ENCODE data around the gene SORCS2.
"Not testable (repeated sequence)": the region's sequence is repeated elsewhere in the genome, so short reads cannot be mapped to it uniquely, and the experiment has no call there.

Gene SORCS2

DNA sequence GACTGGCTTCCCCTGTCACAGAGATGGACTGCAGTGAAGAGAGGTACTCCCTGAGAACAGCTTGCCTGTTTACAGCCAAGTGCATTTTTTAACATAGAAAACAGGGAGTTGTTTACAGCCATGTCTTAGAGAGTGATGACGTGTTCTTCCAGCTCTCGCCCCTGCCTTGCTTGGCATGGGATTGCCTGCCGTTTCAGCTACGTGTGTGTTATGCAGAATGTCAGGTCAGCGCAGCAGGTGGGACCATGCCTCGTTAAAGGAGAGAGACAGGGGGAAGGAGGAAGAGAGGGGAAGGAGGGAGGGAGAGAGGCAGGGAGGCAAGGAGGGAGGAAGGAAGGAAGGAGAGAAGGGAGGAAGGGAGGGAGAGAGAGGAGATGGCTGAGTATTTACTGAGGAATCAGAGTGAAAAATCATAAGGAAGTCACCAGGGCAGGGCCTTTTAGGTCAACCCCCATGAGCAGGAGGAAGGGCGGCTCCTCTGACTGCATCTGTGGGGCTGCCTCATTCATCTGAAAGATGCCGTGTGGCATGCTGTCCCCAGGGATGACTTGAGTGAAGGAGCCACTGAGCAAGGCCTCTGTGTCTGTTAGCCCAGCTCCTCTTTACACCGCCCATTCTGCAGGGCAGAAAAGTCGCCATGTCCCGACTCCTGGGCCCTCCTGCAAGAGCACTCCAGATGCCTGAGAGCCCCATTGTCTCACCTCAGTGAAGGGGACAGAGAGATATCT lies 382.1 kb downstream of the SORCS2 start:
- no peak for DNase-seq

DNA sequence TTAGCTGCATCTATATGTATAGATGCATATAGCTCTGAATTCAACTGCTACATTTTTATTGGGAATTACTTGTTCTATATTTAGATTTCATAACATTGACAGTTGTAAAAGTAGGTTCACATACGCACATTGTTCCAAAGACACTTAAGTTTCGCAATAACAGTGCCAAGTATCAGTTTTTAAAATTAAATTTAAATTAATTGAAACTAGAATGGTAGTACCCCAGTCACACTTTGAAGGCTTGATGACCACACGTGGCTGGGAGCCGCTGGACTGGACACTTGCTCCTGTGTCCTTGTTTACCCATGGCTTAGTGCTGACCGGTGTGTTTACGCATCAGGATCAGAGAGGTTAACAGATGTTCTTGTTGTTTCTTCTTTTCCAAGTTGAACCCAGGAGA lies 383.1 kb downstream of the SORCS2 start:
- no peak for DNase-seq

DNA sequence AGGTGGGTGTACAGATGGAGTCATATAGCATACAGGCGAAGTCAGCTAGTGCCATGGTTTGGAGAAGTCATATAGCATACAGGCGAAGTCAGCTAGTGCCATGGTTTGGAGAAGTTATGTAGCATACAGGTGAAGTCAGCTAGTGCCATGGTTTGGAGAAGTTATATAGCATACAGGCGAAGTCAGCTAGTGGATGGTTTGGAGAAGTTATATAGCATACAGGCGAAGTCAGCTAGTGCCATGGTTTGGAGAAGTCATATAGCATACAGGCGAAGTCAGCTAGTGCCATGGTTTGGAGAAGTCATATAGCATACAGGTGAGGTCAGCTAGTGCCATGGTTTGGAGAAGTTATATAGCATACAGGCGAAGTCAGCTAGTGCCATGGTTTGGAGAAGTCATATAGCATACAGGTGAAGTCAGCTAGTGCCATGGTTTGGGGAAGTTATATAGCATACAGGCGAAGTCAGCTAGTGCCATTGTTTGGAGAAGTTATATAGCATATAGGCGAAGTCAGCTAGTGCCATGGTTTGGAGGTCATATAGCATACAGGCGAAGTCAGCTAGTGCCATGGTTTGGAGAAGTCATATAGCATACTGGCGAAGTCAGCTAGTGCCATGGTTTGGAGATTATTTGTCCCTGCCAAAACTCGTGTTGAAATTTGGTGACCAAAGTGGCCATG lies 385.2 kb downstream of the SORCS2 start:
- DNase-seq, result not testable (repeated sequence)

DNA sequence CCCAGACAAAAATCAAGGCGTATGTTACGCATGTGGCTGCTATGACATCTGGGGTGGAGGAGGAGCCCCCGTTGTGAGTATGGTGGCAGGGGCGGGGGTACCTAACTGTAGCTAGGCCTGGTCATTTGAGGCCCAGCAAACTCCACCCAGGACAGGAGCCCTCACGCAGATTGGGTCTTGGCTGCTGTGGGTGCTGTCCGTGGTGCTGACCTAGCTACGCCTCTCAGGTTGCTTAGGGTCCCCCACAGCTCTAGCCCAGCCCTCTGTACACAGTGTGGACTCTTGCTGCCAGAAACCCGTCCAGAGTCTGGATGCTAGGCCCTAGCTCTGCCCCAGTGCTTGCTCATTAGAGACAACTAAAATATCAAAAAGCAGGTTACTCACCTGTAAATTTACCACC lies 389.1 kb downstream of the SORCS2 start:
- peak; percentile 26 for DNase-seq

DNA sequence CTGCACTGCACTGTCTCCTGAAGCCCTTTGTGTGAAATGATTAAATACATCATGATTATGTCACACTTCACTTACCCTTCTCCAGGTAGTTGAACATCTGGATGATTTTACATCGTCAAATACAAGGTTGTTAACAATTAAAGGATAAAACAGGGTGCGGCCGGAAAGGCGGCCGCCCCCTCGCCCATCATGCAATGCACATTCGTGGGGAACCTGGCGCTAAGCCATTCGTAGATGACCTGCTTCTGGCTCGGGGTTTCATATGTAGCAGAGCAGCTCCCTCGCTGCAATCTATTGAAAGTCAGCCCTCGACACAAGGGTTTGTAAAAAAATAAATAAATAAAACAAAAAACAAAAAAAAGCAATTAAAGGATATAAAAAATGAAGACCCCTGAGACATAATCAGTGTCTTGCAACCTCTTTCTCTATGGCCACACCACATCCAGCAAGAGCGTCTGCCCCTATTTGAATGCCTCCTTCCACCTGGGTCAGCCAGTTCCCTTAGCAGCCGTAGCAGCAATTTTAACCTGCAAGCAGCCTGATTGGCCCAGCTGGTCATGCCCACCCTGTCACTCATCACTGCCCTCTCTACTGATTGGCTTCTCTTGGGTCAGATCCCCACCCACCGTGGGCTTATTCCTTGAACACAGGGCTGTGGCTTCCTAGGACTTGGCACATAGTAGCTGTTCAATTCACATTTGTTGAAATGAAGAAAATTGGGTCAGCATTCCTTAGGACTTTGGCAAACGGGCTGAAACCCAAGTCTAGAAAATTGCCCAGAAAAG lies 390.2 kb downstream of the SORCS2 start:
- no peak for DNase-seq

DNA sequence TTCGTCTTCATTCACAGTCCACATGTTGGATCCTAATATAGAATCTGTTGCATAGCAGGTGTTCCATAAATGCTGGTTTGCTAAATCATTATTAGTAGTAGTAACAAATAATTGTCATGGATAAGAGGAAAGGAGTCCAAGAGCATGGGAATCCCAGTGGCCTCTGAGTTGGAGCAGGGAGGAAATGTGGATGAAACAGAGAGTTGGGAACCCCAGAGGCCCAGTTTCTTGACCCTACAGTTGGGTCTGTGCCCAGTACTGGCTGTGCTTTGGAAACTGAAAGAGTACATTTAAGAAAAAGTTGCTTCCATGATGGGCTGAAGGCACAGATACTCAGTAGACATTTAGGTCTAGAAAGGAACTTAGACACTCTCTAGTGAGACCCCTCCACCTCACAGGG lies 391.8 kb downstream of the SORCS2 start:
- DNase-seq, result no peak

DNA sequence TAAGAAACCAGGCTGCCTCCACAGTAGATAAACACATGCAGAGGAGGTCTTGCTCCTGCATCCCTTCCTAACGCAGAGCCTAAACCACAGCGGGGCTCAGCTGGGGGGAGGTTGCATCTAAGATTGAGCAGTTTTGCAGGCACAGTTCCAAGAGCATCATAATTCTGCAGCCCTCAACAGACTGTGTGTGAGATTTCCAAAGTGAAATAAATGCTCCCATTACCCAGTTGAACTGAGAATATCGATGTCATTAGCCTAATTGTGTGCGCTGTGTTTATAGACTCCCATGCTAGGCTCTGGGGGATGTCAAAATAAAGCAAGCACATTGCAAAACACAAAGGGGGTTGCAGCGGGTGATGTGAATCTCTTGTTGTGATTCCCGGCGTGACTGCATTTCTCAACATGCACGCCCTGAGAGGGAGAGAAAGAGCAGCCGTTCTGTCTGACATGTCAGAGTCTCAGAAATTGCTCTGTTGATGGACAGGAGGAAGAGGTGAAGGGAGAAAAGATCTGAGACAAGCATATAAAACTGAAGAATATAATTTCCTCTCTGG lies 392.3 kb downstream of the SORCS2 start:
- no peak for DNase-seq

DNA sequence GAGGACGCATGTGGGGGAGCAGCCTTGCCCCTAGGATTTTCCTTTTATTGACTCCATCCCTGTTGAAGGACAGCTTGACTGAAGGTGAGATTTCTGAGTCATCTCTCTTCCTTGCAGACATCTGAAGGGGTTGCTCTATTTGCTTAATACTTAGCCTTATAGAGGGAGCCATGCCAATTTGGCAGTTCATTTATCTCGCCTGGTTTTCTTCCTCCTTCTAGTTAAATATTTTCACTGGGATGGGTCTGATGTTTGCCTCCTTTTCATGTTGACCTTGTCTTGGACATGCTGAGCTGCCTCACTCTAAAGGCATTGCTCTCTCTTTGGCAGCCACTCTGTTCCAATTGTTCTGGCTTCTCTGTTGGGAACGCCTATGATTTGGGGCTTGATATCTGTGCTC lies 393.4 kb downstream of the SORCS2 start:
- no peak for DNase-seq

DNA sequence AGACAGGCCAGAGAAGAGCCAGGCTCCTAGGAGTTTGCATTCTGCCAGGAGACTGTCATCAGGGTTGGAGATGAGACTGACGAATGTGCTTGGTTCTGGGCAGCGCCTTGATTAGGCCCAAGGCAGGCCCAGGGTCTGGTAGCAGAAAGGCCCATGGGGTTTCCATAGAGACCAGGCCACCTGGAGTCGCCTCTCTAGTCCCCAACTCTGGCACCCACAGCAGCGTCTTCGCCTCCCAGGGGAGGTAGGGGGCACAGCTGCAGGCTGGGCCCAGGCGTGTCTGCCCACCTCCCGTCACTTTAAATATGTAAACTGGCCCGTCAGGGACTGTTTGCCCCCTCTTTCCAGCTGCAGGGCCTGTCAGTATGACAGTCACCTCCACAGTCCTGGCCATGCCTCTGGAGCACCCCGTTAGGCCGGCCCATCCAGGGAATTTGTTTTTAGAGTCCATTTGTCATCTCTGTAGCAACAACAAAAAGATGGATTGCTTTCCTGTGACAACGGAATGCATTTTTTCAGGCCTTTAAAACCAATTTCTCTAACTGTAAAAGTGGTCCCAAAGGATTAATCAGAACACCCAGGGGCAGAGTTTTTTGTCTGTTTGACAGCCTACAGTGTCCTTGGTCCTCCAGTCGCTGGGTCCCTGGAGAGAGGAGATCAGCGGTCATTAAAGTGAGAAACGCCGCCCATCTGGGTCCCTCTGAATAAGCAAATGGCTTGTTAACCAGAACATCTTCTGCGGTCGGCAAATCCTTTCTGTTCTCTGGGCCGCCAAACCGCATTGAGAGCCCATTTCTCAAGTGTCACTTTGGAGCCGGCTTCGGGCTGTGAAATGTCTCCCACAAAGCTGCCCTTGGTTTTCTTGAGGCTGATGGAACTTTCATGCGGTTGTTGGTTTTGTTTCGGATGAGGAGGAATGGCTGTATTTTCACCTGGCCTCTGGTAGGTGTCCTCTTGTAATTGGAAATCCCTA lies 395.4 kb downstream of the SORCS2 start:
- peak; percentile 35 for DNase-seq

DNA sequence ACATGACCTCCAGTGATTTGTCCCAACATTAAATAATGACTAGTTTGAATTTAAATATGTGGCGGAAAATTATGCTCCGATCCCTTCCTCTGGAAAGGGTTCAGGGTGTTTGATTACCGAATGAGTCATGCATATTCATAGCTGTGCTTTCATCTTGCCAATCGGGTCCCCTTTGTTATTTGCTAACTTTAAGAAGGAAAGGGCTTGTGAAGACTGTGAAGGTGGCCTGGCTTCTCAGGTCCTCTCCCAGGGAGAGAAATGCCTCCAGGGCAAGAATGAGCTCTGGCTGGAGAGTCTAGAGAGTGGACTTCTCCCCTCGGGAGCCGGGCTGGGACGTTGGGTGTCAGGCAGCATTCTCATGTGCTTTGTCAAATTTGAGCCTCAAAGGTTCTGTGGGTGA lies 397.9 kb downstream of the SORCS2 start:
- DNase-seq, result peak; percentile 10

DNA sequence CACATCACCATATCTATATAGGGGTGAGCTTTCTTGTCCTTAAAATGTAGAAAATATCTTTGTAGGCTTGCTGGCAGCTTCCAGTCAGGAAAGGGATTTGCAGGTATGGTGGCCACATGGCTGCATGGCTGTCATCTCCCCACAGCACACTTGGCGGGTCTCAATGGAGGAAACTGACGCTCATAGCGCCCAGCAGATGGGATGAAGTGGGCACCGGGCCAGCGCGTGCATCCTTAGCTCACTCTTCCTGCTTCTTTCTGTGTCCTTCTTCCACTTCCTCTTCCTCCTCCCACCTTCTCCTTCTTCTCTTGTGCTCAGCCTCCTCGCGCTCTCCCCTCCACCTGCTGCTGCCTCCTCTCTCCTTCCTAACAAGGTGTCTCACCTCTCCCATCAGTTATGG lies 398.6 kb downstream of the SORCS2 start:
- no peak for DNase-seq

DNA sequence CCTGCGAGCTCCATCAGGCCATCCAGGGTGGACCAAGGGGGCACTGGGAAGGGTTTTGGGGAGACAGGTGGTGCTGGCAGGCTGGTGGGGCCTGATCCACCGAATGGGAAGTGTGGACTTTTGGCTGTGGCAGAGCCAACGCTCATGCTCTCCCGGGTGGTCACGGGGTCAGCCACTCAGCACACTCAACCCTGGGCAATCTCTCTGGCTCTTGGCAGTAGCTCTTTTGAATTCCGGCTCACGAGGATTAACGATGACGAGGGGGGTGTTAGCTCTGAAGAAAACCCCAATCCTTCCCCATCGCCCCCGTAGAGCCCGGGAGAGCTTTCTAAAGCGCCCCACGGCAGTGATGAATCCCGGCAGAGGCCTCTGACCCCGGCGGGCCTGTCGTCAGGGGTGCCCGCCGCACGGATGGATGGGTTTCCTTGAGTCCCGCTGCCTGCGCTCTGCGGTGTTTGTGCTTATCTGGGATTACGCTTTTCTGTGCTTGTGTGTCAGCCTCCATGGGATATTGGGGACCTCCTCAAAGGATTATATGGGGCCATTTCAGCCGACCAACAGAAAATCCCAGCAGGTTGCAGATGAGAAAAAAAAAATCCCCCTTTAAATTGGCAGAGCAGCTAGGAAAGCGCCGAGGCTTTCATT lies 399.2 kb downstream of the SORCS2 start:
- DNase-seq, result no peak

DNA sequence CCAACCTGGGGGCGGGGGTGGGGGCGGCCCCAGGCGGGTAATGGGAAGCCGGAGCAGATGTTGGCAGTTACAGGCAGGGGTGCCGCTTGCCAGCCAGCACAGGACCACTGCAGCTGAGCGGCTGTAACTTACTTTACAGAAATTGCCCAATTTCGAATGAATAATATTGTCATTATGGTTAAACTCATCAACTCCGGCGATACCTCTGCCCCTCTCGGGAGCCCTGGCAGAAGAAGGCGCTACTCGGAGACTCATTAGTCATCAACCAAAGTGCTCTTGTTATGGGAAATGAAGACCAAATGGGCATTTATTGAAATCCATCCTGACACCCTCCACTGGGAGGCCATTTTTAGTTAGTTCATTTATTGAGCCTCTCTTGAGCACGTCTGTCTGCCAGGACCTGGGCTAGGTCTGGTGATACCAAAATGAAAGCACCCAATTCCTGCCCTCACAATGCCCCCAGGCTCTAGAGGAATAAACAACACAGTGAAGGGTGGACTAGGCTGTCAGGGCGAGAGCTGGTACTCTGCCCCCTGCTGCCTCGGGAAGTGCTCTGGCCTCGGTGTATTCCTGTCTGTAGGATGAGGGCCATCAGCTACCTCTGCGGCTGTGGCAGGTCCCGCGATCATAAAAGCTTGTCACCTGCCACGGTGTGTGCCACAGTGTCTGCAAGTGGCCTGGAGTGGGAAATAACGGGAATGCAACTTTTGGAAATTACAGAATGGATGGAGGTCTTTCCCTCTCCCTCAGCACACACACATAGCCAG lies 401.5 kb downstream of the SORCS2 start:
- DNase-seq, result peak; percentile 9

DNA sequence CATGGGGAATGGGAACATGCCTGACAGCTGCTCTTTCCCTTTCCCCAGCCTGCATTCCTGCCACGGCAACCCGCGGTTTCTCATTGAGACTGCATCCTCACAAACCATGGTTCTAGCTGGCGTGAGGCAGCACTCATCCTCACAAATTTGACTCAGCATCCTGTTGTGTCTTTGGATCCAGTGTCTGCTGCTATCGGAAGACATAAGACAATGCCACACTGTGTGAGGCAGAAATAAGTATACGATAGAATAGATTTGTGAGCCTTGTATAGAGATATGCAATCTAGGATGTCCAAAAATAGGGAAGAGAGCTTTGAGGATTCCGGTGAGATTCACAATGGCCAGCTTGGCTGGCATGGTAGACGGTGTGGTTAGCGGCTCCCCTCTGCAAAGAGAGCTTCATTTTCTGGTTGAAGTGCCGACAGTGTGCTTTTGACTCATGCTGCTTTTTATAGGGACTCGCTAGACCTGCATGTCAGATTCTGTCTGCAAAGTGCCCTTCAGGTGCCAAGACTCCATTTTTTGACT lies 403.7 kb downstream of the SORCS2 start:
- DNase-seq, result peak; percentile 38

DNA sequence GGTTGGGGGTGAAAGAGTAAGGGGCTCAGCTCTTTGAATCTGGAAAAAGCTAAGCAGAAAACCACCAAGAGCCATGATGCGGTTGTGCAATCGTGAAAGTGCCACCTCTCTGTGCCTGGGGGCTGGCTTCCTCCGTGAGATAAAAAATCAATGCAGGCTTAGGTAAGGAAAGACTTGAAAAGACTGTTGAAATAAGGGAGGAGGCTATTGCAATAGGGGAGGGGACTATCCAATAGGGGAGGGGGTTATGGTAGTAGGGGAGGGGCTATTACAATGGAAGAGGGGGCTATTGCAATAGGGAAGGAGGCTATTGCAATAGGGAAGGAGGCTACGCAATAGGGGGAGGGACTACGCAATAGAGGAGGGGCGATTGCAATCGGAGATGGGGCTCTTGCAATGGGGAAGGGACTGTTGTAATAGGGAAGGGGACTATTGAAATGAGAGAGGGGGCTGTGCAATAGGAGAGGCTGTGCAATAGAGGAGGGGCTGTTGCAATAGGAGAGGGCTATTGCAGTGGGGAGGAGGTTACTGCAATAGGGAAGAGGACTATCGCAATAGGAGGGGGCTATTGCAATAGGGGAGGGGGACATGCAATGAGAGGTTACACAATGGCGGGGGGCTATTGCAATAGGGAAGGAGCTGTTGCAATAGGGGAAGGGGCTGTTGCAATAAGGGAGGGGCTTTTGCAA lies 404.7 kb downstream of the SORCS2 start:
- DNase-seq, result no peak

DNA sequence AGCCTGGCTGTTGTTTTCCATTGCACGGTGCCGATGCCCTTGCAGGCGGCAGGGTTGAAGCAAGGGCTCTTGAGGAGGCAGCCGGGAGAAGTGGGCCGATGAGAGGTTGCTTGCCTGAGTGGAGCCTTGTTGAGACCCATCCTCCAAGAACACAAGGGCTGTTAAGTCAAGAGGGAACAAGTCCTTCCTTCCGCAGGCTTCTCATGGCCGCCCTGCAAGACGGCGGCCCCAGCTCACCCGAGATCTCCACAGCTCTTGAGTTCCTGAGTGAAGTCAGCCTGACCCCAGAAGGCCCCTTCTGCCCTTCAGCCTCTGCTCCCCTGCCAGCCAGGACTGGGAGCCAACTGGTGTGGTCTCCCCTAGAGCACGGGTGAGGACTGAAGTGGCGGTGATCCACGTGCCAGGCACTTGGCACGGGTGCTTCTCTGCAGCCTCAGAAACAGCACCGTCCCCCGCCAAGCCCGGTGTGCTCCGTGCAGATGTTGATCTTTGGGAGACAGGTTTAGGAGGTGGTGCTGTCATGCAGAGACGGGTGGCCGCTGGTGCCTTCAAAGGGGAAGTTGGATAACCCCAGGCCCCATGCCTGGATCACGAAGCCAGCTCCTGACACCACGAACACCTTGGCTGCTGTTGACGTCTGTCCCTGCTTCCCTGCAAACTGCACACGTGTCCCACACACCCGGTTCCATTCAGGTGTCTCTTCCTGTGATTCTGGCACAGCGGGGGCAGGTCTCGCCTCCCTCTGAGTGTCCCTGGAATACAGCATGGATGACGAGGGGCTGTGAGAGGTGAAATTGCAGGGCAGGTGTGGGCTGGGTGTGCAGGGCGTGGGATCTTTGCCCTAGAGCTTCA lies 406.8 kb downstream of the SORCS2 start:
- no peak for DNase-seq

DNA sequence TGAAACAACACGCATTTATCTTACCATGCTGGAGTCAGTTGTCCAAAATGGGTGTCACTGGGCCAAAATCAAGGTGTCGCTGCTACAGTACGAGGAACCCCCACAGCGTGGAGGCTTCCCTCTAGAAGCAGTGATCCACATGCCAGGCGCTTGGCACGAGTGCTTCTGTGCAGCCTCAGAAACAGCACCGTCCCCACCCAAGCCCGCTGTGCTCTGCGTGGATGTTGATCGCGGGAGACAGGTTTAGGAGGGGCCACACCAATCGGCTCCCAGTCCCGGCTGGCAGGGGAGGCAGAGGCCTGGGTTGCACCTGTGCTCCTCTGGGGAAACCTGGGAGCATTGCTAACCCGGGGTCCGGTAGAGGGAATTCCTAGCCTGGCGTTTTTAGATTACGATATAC lies 407.9 kb downstream of the SORCS2 start:
- no peak for DNase-seq

DNA sequence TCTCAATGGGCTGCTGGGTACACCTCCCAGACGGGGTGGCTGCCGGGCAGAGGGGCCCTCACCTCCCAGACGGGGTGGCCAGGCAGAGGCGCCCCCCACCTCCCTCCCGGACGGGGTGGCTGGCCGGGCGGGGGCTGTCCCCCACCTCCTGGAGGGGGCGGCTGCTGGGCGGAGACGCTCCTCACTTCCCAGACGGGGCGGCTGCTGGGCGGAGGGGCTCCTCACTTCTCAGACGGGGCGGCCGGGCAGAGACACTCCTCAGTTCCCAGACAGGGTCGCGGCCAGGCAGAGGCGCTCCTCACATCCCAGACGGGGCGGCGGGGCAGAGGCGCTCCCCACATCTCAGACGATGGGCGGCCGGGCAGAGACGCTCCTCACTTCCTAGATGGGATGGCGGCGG lies 409.8 kb downstream of the SORCS2 start:
- not testable (repeated sequence) for DNase-seq

All from fibroblast of upper back skin (primary cell).